Measurements from ENCODE around the gene KIAA1328. TPM values are rescaled to one million over a fixed set of nuclear protein-coding genes. Genes with fewer than 3 reads are reported as not detected.

KIAA1328 gene
- total and polyA plus RNA-seq, 4 donors: 0.95 to 7.4 (median 2.9) TPM

- H3K4me1 ChIP-seq (ENCODE audit: control insufficient read depth in 4 of 4, insufficient read depth in 4 of 4, low read length in 3 of 4): peaks cover 0 to 8% (median 0%) of the 10 kb centered on the region in 4 donors
- H3K27me3 ChIP-seq (ENCODE audit: control insufficient read depth in 4 of 4, insufficient read depth in 4 of 4, low read length in 3 of 4): no peaks in the 10 kb centered on the region
- DNase-seq (ENCODE audit: low spot score): no peak
- H3K9me3 ChIP-seq (ENCODE audit: control insufficient read depth in 4 of 4, low read length in 3 of 4): no peaks in the 10 kb centered on the region
- no peak overlapping the region for H3K9ac ChIP-seq (ENCODE audit: low read depth in 1 of 2, low read length in 2 of 2)
- peaks cover 0 to 6% (median 2%) of the 10 kb centered on the region in 4 donors for H3K36me3 ChIP-seq (ENCODE audit: control insufficient read depth in 4 of 4, insufficient read depth in 3 of 4, low read depth in 1 of 4, low read length in 3 of 4)
- 94% methylated on average over 4 of the region's 4 CpGs for WGBS
- H3K4me3 ChIP-seq (ENCODE audit: low read depth in 1 of 3, low read length in 3 of 3): no peak overlapping the region
- TF ChIP-seq JUND (IDR thresholded peaks at IDR 0.05): no peak
- no peak for TF ChIP-seq SP1 (IDR thresholded peaks at IDR 0.05)
- no peak for TF ChIP-seq FOXA1 (IDR thresholded peaks at IDR 0.05)
- TF ChIP-seq ZBTB33 (IDR thresholded peaks at IDR 0.05): no peak
- no peak for TF ChIP-seq GABPA (IDR thresholded peaks at IDR 0.05 in 1 of 2, conservative IDR thresholded peaks at IDR 0.05 in 1 of 2)
- TF ChIP-seq, protein P1, sequence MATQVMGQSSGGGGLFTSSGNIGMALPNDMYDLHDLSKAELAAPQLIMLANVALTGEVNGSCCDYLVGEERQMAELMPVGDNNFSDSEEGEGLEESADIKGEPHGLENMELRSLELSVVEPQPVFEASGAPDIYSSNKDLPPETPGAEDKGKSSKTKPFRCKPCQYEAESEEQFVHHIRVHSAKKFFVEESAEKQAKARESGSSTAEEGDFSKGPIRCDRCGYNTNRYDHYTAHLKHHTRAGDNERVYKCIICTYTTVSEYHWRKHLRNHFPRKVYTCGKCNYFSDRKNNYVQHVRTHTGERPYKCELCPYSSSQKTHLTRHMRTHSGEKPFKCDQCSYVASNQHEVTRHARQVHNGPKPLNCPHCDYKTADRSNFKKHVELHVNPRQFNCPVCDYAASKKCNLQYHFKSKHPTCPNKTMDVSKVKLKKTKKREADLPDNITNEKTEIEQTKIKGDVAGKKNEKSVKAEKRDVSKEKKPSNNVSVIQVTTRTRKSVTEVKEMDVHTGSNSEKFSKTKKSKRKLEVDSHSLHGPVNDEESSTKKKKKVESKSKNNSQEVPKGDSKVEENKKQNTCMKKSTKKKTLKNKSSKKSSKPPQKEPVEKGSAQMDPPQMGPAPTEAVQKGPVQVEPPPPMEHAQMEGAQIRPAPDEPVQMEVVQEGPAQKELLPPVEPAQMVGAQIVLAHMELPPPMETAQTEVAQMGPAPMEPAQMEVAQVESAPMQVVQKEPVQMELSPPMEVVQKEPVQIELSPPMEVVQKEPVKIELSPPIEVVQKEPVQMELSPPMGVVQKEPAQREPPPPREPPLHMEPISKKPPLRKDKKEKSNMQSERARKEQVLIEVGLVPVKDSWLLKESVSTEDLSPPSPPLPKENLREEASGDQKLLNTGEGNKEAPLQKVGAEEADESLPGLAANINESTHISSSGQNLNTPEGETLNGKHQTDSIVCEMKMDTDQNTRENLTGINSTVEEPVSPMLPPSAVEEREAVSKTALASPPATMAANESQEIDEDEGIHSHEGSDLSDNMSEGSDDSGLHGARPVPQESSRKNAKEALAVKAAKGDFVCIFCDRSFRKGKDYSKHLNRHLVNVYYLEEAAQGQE (IDR thresholded peaks at IDR 0.05): no peak
- no peak for TF ChIP-seq EGR1 (IDR thresholded peaks at IDR 0.05; ENCODE audit: low read depth in 2 of 2)
- no peak for TF ChIP-seq CTCF (IDR thresholded peaks at IDR 0.05; ENCODE audit: low read depth, low read length, missing input control)
- TF ChIP-seq ATF3 (IDR thresholded peaks at IDR 0.05): no peak
- TF ChIP-seq NR2F2 (IDR thresholded peaks at IDR 0.05): no peak
- TF ChIP-seq RAD21 (IDR thresholded peaks at IDR 0.05): no peak
- TF ChIP-seq HNF4G (IDR thresholded peaks at IDR 0.05): no peak
- TF ChIP-seq, protein P2, sequence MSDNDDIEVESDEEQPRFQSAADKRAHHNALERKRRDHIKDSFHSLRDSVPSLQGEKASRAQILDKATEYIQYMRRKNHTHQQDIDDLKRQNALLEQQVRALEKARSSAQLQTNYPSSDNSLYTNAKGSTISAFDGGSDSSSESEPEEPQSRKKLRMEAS (IDR thresholded peaks at IDR 0.05): no peak
- TF ChIP-seq FOXA2 (IDR thresholded peaks at IDR 0.05): no peak
- no peak for TF ChIP-seq YY1 (IDR thresholded peaks at IDR 0.05)
- no peak for TF ChIP-seq TAF1 (conservative IDR thresholded peaks at IDR 0.05)
- H3K27ac ChIP-seq (ENCODE audit: low read depth in 1 of 2, low read length in 2 of 2): no peak overlapping the region
Observed at GRCh38 chr18:36839835-36840234, 10.9 kb downstream of the KIAA1328 start.

- 97% methylated on average over 5 of the region's 5 CpGs for WGBS
- Histone ChIP-seq H3K36me3 (ENCODE audit: control insufficient read depth in 4 of 4, insufficient read depth in 3 of 4, low read depth in 1 of 4, low read length in 3 of 4) (peaks cover 0 to 3% (median 1%) of the 10 kb centered on the region in 4 donors), H3K27me3 (ENCODE audit: control insufficient read depth in 4 of 4, insufficient read depth in 4 of 4, low read length in 3 of 4) (no peaks in the 10 kb centered on the region), H3K9ac (ENCODE audit: low read depth in 1 of 2, low read length in 2 of 2) (no peak overlapping the region), H3K9me3 (ENCODE audit: control insufficient read depth in 4 of 4, low read length in 3 of 4) (no peaks in the 10 kb centered on the region), H3K4me3 (ENCODE audit: low read depth in 1 of 3, low read length in 3 of 3) (no peak overlapping the region), H3K4me1 (ENCODE audit: control insufficient read depth in 4 of 4, insufficient read depth in 4 of 4, low read length in 3 of 4) (peaks cover 0 to 8% (median 0%) of the 10 kb centered on the region in 4 donors), H3K27ac (ENCODE audit: low read depth in 1 of 2, low read length in 2 of 2) (no peak overlapping the region)
- no peak for DNase-seq (ENCODE audit: low spot score)
- no peak for TF ChIP-seq GABPA (IDR thresholded peaks at IDR 0.05 in 1 of 2, conservative IDR thresholded peaks at IDR 0.05 in 1 of 2)
- no peak for TF ChIP-seq FOXA1 (IDR thresholded peaks at IDR 0.05)
- no peak for TF ChIP-seq RXRA (IDR thresholded peaks at IDR 0.05)
- no peak for TF ChIP-seq ZBTB33 (IDR thresholded peaks at IDR 0.05)
- no peak for TF ChIP-seq ATF3 (IDR thresholded peaks at IDR 0.05)
- TF ChIP-seq JUND (IDR thresholded peaks at IDR 0.05): no peak
Observed at GRCh38 chr18:36843199-36843598, 14.3 kb downstream of the KIAA1328 start.
